Measurements from ENCODE around the gene CARD10. TPM values are rescaled to one million over a fixed set of nuclear protein-coding genes. Genes with fewer than 3 reads are reported as not detected.

The CARD10 gene
- total and polyA plus RNA-seq, 2 of the 13 experiments (the other 11 are each of a cell fraction or from before 2014, with no cell fraction given): 35.2 to 55.8 TPM

- no peak for TF ChIP-seq ZNF414 (CRISPR knock-in tag; IDR thresholded peaks at IDR 0.05)
- TF ChIP-seq ZNF430 (CRISPR knock-in tag; IDR thresholded peaks at IDR 0.05): 0 out of 2 replicates have a peak, but pooled peaks have one; percentile 37
- no peak for TF ChIP-seq ISL2 (CRISPR knock-in tag; IDR thresholded peaks at IDR 0.05)
- TF ChIP-seq ATF4 (CRISPR knock-in tag; IDR thresholded peaks at IDR 0.05): no peak
- TF ChIP-seq IKZF4 (CRISPR knock-in tag; IDR thresholded peaks at IDR 0.05; ENCODE audit: borderline replicate concordance, low read depth, not compliant biosample characterization): no peak
- no peak for TF ChIP-seq ZNF556 (CRISPR knock-in tag; IDR thresholded peaks at IDR 0.05; ENCODE audit: borderline replicate concordance)
- no peak for TF ChIP-seq KLF12 (CRISPR knock-in tag; IDR thresholded peaks at IDR 0.05; ENCODE audit: borderline replicate concordance)
- TF ChIP-seq ZNF354B (CRISPR knock-in tag; IDR thresholded peaks at IDR 0.05): no peak
- no peak for TF ChIP-seq ZNF350 (CRISPR knock-in tag; IDR thresholded peaks at IDR 0.05; ENCODE audit: borderline replicate concordance, low read depth)
- TF ChIP-seq KLF9 (CRISPR knock-in tag; IDR thresholded peaks at IDR 0.05; ENCODE audit: low read depth): no peak
- no peak for TF ChIP-seq TFDP2 (CRISPR knock-in tag; IDR thresholded peaks at IDR 0.05)
- no peak for TF ChIP-seq RAD51 (IDR thresholded peaks at IDR 0.05; ENCODE audit: borderline replicate concordance)
- no peak for TF ChIP-seq RFX3 (CRISPR knock-in tag; IDR thresholded peaks at IDR 0.05)
- TF ChIP-seq TFE3 (CRISPR knock-in tag; IDR thresholded peaks at IDR 0.05): peak; percentile 65
- TF ChIP-seq ZNF710 (CRISPR knock-in tag; IDR thresholded peaks at IDR 0.05; ENCODE audit: borderline replicate concordance): no peak
- no peak for TF ChIP-seq ZMYM2 (CRISPR knock-in tag; IDR thresholded peaks at IDR 0.05)
- no peak for TF ChIP-seq TBP (CRISPR knock-in tag; IDR thresholded peaks at IDR 0.05)
- TF ChIP-seq CCDC6 (CRISPR knock-in tag; IDR thresholded peaks at IDR 0.05): no peak
- TF ChIP-seq ZNF326 (CRISPR knock-in tag; IDR thresholded peaks at IDR 0.05; ENCODE audit: borderline replicate concordance): no peak
- TF ChIP-seq ADNP (CRISPR knock-in tag; IDR thresholded peaks at IDR 0.05): no peak
- TF ChIP-seq SOX5 (CRISPR knock-in tag; IDR thresholded peaks at IDR 0.05; ENCODE audit: borderline replicate concordance): no peak
- TF ChIP-seq ZNF75D (CRISPR knock-in tag; IDR thresholded peaks at IDR 0.05; ENCODE audit: borderline replicate concordance): no peak
- no peak for TF ChIP-seq CEBPG (CRISPR knock-in tag; IDR thresholded peaks at IDR 0.05)
- TF ChIP-seq SOX13 (IDR thresholded peaks at IDR 0.05): no peak
- TF ChIP-seq SOX13 (CRISPR knock-in tag; conservative IDR thresholded peaks at IDR 0.05 in 1 of 2, IDR thresholded peaks at IDR 0.05 in 1 of 2): 0 out of 4 replicates have a peak, but pooled peaks of 1 of the 2 experiments have one; percentile 21
- 0 out of 2 replicates have a peak, but pooled peaks have one; percentile 24 for TF ChIP-seq MIXL1 (CRISPR knock-in tag; IDR thresholded peaks at IDR 0.05)
Measured at GRCh38 chr22:37462983-37463382, 56.2 kb downstream of the CARD10 start (continued).

Data from HepG2 (cell line).